ENCODE results near the gene TMX3. TPM values are rescaled to one million over a fixed set of nuclear protein-coding genes. Genes with fewer than 3 reads are reported as not detected.

Gene TMX3
- total RNA-seq, 2 experiments from 2014 or later, result 30.9 to 33.3 TPM

DNA sequence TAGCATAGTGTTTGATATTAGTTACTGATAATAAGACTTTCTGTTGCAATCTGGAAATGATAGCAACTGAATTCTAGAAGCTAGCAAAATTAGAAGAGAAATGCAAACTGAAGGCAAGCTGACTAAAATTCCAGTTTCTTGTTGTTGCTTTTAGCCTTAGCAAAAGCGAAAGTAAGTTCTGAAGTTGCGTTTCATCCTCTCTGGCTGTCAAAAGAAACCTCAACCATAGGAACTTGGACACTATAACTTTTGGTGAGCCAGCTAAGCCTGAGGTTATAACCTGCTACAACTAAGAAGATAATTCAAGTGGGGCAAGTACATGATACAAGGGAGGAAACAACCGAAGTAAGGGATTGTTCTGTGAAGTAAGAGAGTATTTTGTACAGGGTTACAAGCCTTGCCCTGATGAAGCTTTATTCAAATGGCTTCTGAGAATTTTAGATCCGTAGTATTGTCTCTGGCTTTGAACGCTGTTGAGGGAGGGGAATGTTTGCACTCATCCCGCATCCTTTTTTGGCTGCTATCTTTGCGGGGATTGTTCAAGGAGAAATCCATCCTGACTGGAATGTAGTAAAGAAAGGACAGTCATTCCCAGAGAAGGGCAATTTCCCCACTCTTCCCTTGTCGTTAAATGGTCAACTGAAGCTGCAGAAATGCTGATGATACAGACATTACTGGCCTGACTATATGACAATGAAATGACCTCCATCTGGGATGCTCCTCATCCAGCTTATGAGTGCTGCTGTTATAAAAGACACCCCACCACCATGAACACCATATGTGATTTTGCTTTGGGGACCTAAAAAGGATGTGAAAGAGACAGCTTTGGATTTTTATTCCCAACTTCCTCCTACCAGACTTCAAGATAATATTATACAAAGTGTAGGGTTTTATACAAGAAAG, 7.0 kb upstream of the TMX3 start:
- ChIA-PET POLR2A (interaction anchor here (0.6 to 0.8 kb wide), 2 partner anchors 54 to 1484 kb away, joined by 4 read pairs; partner anchors contain the start of gene RTTN), CTCF (no interaction called here)
- Histone ChIP-seq H3K27me3 (ENCODE audit: control insufficient read depth in 1 of 2, insufficient read depth in 2 of 2, low read length in 2 of 2) (no peaks in the 10 kb centered on the region), H3K9me3 (ENCODE audit: control insufficient read depth in 1 of 2, insufficient read depth in 1 of 2, low read length in 2 of 2) (no peaks in the 10 kb centered on the region), H3K4me1 (ENCODE audit: insufficient read depth, low read length) (no peaks in the 10 kb centered on the region), H3K4me3 (ENCODE audit: low read length) (peak overlapping the region; percentile 42), H3K36me3 (ENCODE audit: insufficient read depth, low read length) (no peaks in the 10 kb centered on the region), H3K27ac (ENCODE audit: low read depth in 1 of 2, low read length in 2 of 2) (peak overlapping the region; percentile 42 to 43)
- TF ChIP-seq, protein P1, sequence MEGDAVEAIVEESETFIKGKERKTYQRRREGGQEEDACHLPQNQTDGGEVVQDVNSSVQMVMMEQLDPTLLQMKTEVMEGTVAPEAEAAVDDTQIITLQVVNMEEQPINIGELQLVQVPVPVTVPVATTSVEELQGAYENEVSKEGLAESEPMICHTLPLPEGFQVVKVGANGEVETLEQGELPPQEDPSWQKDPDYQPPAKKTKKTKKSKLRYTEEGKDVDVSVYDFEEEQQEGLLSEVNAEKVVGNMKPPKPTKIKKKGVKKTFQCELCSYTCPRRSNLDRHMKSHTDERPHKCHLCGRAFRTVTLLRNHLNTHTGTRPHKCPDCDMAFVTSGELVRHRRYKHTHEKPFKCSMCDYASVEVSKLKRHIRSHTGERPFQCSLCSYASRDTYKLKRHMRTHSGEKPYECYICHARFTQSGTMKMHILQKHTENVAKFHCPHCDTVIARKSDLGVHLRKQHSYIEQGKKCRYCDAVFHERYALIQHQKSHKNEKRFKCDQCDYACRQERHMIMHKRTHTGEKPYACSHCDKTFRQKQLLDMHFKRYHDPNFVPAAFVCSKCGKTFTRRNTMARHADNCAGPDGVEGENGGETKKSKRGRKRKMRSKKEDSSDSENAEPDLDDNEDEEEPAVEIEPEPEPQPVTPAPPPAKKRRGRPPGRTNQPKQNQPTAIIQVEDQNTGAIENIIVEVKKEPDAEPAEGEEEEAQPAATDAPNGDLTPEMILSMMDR (IDR thresholded peaks at IDR 0.05), result no peak
- H3K4me3 Mint-ChIP-seq, result peak overlapping the region; percentile 90
- intact Hi-C loops (cut with DNase I, micrococcal nuclease), result loop anchor here in 1 of 2 experiments (5.0 kb wide), 1 partner anchor 1210 kb away; no protein-coding TSS in a partner anchor
- DNase-seq, result peak in 3 of 14 experiments; percentile 48 to 65 (median 56)
- no peaks in the 10 kb centered on the region for H3K27me3 Mint-ChIP-seq
- peaks cover 29% of the 10 kb centered on the region for H3K4me1 Mint-ChIP-seq (ENCODE audit: low read depth)
- H3K9me3 Mint-ChIP-seq, result no peaks in the 10 kb centered on the region
- peaks cover 4% of the 10 kb centered on the region for H3K36me3 Mint-ChIP-seq (ENCODE audit: low read depth)
- peak; percentile 70 for ATAC-seq (ENCODE audit: poor library complexity)
- H3K27ac Mint-ChIP-seq, result peak overlapping the region; percentile 88

DNA sequence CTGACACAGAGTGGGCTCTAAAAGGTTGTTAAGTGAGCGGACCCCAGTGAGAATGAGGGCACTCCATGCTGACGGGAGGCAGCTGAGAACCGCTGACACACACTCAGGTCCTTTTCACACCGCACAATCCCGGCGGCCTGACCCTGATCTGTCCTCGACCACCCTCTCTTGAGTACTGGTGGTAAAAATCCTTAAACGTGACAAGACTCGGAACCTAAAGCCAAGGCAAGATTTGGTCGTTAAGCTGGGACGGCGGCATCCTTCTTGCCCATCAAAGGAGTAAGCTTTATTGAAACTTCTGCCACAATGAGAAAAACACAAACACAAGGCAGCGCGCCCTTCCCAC, 569 bp downstream of the TMX3 start:
- peaks cover 60% of the 10 kb centered on the region for H3K4me1 Mint-ChIP-seq (ENCODE audit: low read depth)
- intact Hi-C loops (cut with DNase I, micrococcal nuclease), result loop anchor here (1.0 to 10.0 kb wide), 4 partner anchors 1197 to 1491 kb away; partner anchors contain the start of genes DSEL (in 2 of the 2) and RTTN (in 1 of the 2)

DNA sequence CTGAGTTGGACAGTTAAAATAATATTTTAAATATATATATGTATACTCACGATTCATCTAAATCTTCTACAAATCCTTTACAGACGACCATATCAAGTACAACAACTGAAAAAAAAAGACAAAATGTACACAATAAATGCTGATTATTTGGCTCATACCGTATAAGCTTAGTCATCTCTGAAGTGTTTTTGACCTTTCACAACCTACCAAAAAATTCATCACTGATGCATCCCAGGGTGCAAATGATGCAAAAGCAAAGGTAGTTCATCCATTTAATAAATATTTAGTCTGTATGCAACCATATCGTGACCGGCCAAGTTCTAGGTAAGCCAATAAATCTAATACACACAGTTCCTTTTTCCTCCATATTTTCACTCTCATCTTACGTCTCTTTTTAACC, 1.1 kb downstream of the TMX3 start:
- H3K27me3 ChIP-seq (ENCODE audit: control insufficient read depth in 1 of 2, insufficient read depth in 2 of 2, low read length in 2 of 2), result no peaks in the 10 kb centered on the region
- no peaks in the 10 kb centered on the region for H3K9me3 Mint-ChIP-seq
- H3K4me3 ChIP-seq (ENCODE audit: low read length), result peak overlapping the region; percentile 81
- H3K4me3 Mint-ChIP-seq, result peak overlapping the region; percentile 99
- H3K9me3 ChIP-seq (ENCODE audit: control insufficient read depth in 1 of 2, insufficient read depth in 1 of 2, low read length in 2 of 2), result no peaks in the 10 kb centered on the region
- H3K4me1 ChIP-seq (ENCODE audit: insufficient read depth, low read length), result peaks cover 23% of the 10 kb centered on the region
- TF ChIP-seq, protein P1 (IDR thresholded peaks at IDR 0.05), result no peak
- intact Hi-C loops (cut with DNase I, micrococcal nuclease), result loop anchor here (1.0 to 10.0 kb wide), 4 partner anchors 1196 to 1492 kb away; partner anchors contain the start of genes DSEL (in 2 of the 2) and RTTN (in 1 of the 2)
- no peak for ATAC-seq (ENCODE audit: poor library complexity)
- CTCF ChIA-PET, result no interaction called here
- POLR2A ChIA-PET, result interaction anchor here (1.0 kb wide), 1 partner anchor 10 kb away, joined by 3 read pairs; no protein-coding TSS in a partner anchor
- H3K4me1 Mint-ChIP-seq (ENCODE audit: low read depth), result peaks cover 65% of the 10 kb centered on the region
- peaks cover 35% of the 10 kb centered on the region for H3K36me3 ChIP-seq (ENCODE audit: insufficient read depth, low read length)
- H3K27ac ChIP-seq (ENCODE audit: low read depth in 1 of 2, low read length in 2 of 2), result peak overlapping the region in 1 of 2 donors; percentile 16
- H3K27ac Mint-ChIP-seq, result peak overlapping the region; percentile 90
- DNase-seq, result no peak
- peaks cover 59% of the 10 kb centered on the region for H3K36me3 Mint-ChIP-seq (ENCODE audit: low read depth)
- H3K27me3 Mint-ChIP-seq, result no peaks in the 10 kb centered on the region

More for the DNA sequence above, 569 bp downstream of the TMX3 start:
- peaks cover 55% of the 10 kb centered on the region for H3K36me3 Mint-ChIP-seq (ENCODE audit: low read depth)
- TF ChIP-seq, protein P1 (IDR thresholded peaks at IDR 0.05), result no peak
- POLR2A ChIA-PET, result interaction anchor here (1.0 kb wide), 1 partner anchor 11 kb away, joined by 3 read pairs; no protein-coding TSS in a partner anchor
- peak overlapping the region; percentile 90 for H3K27ac Mint-ChIP-seq
- Histone ChIP-seq H3K36me3 (ENCODE audit: insufficient read depth, low read length) (peaks cover 29% of the 10 kb centered on the region), H3K9me3 (ENCODE audit: control insufficient read depth in 1 of 2, insufficient read depth in 1 of 2, low read length in 2 of 2) (no peaks in the 10 kb centered on the region), H3K4me3 (ENCODE audit: low read length) (peak overlapping the region; percentile 81), H3K27me3 (ENCODE audit: control insufficient read depth in 1 of 2, insufficient read depth in 2 of 2, low read length in 2 of 2) (no peaks in the 10 kb centered on the region), H3K27ac (ENCODE audit: low read depth in 1 of 2, low read length in 2 of 2) (peak overlapping the region; percentile 16 to 36), H3K4me1 (ENCODE audit: insufficient read depth, low read length) (peaks cover 23% of the 10 kb centered on the region)
- no peaks in the 10 kb centered on the region for H3K9me3 Mint-ChIP-seq
- CTCF ChIA-PET, result no interaction called here
- no peaks in the 10 kb centered on the region for H3K27me3 Mint-ChIP-seq
- DNase-seq (peak in 2 of 14 experiments; percentile 19 to 32), ATAC-seq (ENCODE audit: poor library complexity) (no peak)
- H3K4me3 Mint-ChIP-seq, result peak overlapping the region; percentile 99

Measured in CD4-positive, alpha-beta T cell (primary cell).